Measurements from ENCODE around the gene LYSET.

- TF ChIP-seq USF2 (IDR thresholded peaks at IDR 0.05) (no peak), CTCF (IDR thresholded peaks at IDR 0.05) (no peak), POLR2A (IDR thresholded peaks at IDR 0.05; ENCODE audit: low read length) (no peak), RCOR1 (IDR thresholded peaks at IDR 0.05; ENCODE audit: low read depth, low read length) (no peak), HDAC2 (IDR thresholded peaks at IDR 0.05) (no peak), CEBPB (IDR thresholded peaks at IDR 0.05) (no peak), CBX8 (IDR thresholded peaks at IDR 0.05) (no peak), FOSL2 (IDR thresholded peaks at IDR 0.05) (no peak), FOSL2 (CRISPR knock-in tag; IDR thresholded peaks at IDR 0.05) (no peak; the same call in 1 of the 2 replicates)
These were observed 218 bp downstream of the LYSET start for GRCh38 chr14:93185349-93185720.
